AG04450 (cell line): ENCODE data around the gene PAGE2. TPM values are rescaled to one million over a fixed set of nuclear protein-coding genes. Genes with fewer than 3 reads are reported as not detected.

Experiments used
- CTCF ChIA-PET: fragments of 300-600, 350-600 bp; formaldehyde crosslinking; extraction: SDS; loops from one replicate; lab custom pipeline; 2022; ENCODE audit warnings: antibody characterized with exemption, inconsistent platforms; lab: Charles Lee
- POLR2A ChIA-PET: fragments of 350-600 bp; formaldehyde crosslinking; extraction: SDS; loops from one replicate; lab custom pipeline; 2021; ENCODE audit warnings: antibody characterized with exemption, inconsistent platforms; lab: Yijun Ruan, JAX
- DNase-seq: peaks from one replicate; pipeline ENCODE4 v3.0.0-alpha.2; 2011; ENCODE audit warnings: low read depth, low spot score
- H3K27ac ChIP-seq: one replicate; pipeline ENCODE4 v1.5.1; 2012; ENCODE audit warnings: low read depth, low read length, control low read depth
- H3K27me3 ChIP-seq: one replicate; pipeline ENCODE4 v1.6.0; 2012; ENCODE audit warnings: low read length; ENCODE audit not compliant: control insufficient read depth, insufficient read depth
- H3K4me3 ChIP-seq: 2 replicates; pipeline ENCODE4 v1.5.1; 2011; ENCODE audit warnings: mild to moderate bottlenecking, low read depth, low read length, control low read depth
- H3K9me3 ChIP-seq: 2 replicates; pipeline ENCODE4 v1.5.1; 2012; ENCODE audit warnings: low read length; ENCODE audit not compliant: control insufficient read depth, insufficient read depth
- CTCF ChIP-seq: IDR thresholded peaks from 2 replicates; pipeline ENCODE4 v1.5.1; 2011; ENCODE audit warnings: low read depth, low read length, control low read depth, inconsistent platforms
- polyA plus RNA-seq: library from polyadenylated mRNA; depleted of rRNA; stranded (reverse); fragments of >200 nt; gene quantifications from 2 replicates; pipeline ENCODE4 v1.2.3, GENCODE V29; 2011

Gene PAGE2
- polyA plus RNA-seq, 1 experiment, result not detected

DNA sequence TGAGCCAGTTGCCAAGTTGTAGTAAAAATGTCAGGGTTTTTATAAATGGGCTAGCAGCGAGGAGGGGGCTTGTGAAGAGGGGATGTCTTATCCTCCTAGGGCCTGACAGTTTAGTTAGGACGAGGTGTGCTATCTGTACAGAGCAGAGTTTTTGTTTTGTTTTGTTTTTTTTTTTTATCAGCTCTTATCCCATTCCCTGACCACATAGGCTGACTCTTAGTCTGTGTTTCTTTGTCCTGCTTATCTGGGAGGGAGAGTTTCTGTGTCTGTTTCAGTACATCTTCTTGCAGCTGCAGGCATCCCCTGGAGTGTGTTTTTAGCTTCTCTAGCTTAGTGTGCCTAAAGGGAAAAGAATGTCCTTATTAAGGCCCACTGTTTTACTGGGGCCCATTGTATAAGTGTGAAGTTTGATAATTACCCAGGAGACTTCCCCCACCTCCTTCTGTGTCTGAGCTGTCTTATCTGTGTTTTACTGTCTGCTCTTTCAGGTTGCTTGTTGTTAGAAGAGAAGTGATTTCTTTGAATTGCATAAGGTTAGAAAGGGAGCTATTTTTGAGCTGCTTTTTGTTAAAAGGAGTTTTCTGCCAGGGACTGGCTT, 32.0 kb downstream of the PAGE2 start:
- CTCF ChIA-PET, result interaction anchor here (0.5 to 1.1 kb wide), 2 partner anchors 14 to 91 kb away, joined by 3 to 5 read pairs; no protein-coding TSS in a partner anchor
- H3K4me3 ChIP-seq, result no peak overlapping the region
- H3K9me3 ChIP-seq, result no peaks in the 10 kb centered on the region

GRCh38 chrX:55123900-55124299, 35.1 kb downstream of the PAGE2 start:
- H3K4me3 ChIP-seq, result no peak overlapping the region
- POLR2A ChIA-PET, result no interaction called here
- CTCF ChIA-PET, result no interaction called here
- no peak for TF ChIP-seq CTCF
- H3K9me3 ChIP-seq, result no peaks in the 10 kb centered on the region
- DNase-seq, result no peak
- no peaks in the 10 kb centered on the region for H3K27me3 ChIP-seq
- H3K27ac ChIP-seq, result no peak overlapping the region

More for the DNA sequence above, 32.0 kb downstream of the PAGE2 start:
- POLR2A ChIA-PET, result no interaction called here
- DNase-seq, result no peak
- H3K27ac ChIP-seq, result no peak overlapping the region
- no peak for TF ChIP-seq CTCF
- H3K27me3 ChIP-seq, result no peaks in the 10 kb centered on the region

DNA sequence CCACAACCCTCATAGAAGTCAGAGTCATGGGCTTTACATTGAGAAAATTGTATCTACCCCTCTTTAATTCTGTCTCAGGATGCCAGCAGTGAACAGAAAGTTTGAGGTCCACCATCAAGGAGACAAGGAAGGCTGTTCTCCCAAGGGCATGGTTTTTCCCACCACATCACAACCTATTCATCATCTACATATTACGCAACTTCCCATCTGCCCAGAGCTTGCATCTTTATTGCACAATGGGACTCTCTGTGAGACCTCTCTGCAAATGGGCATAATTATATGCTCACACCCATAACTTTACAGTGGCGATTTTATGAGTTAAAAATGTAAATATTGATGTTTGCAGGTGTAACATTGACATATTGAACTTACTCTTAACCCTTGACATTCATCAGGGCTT, 38.9 kb downstream of the PAGE2 start:
- no peak overlapping the region for H3K4me3 ChIP-seq
- no peaks in the 10 kb centered on the region for H3K9me3 ChIP-seq
- no peaks in the 10 kb centered on the region for H3K27me3 ChIP-seq
- ChIA-PET CTCF (no interaction called here), POLR2A (no interaction called here)
- DNase-seq, result no peak
- no peak for TF ChIP-seq CTCF
- no peak overlapping the region for H3K27ac ChIP-seq

- Histone ChIP-seq H3K4me3 (no peak overlapping the region), H3K9me3 (no peaks in the 10 kb centered on the region), H3K27me3 (no peaks in the 10 kb centered on the region), H3K27ac (no peak overlapping the region)
- ChIA-PET CTCF (no interaction called here), POLR2A (no interaction called here)
- no peak for DNase-seq
- TF ChIP-seq CTCF, result no peak
These were observed 40.5 kb downstream of the PAGE2 start for GRCh38 chrX:55129361-55129760.

- Histone ChIP-seq H3K27ac (no peak overlapping the region), H3K4me3 (no peak overlapping the region), H3K27me3 (no peaks in the 10 kb centered on the region), H3K9me3 (no peaks in the 10 kb centered on the region)
- POLR2A ChIA-PET, result no interaction called here
- no peak for DNase-seq
- CTCF ChIA-PET, result no interaction called here
- no peak for TF ChIP-seq CTCF
These were observed 41.7 kb downstream of the PAGE2 start for GRCh38 chrX:55130481-55130880.
